Spleen (tissue), 13 donors: ENCODE measurements around the gene SLC47A2. TPM values are rescaled to one million over a fixed set of nuclear protein-coding genes. Genes with fewer than 3 reads are reported as not detected.
A peak's percentile ranks its signal among the peaks of the same experiment; 100 is the strongest.
"Not testable (repeated sequence)": the region's sequence is repeated elsewhere in the genome, so short reads cannot be mapped to it uniquely, and the experiment has no call there.

Experiments used
- DNase-seq: peaks from one replicate; pipeline ENCODE4 v3.0.0-alpha.2; 2020
- H3K27ac ChIP-seq, 8 donors: fragments of 200-600 bp; sonication (generic) in 7 of 8; 1 replicate in 4 of 8; 2 replicates in 4 of 8; pipeline versions ENCODE4 v1.5.0 to v1.8.0; 2016 to 2021; ENCODE audit warnings: inconsistent platforms in 4 of 8, mild to moderate bottlenecking in 4 of 8, moderate library complexity in 1 of 8
- H3K27me3 ChIP-seq, 7 donors: fragments of 200-600 bp; sonication (generic) in 6 of 7; replicated peaks in 1 of 7; 1 replicate in 4 of 7; 2 replicates in 3 of 7; pipeline versions ENCODE4 v1.5.0 to v1.8.0; 2016 to 2021; ENCODE audit warnings: inconsistent platforms in 3 of 7, mild to moderate bottlenecking in 1 of 7
- H3K36me3 ChIP-seq, 6 donors: fragments of 200-600 bp; sonication (generic) in 5 of 6; 1 replicate in 4 of 6; 2 replicates in 2 of 6; pipeline versions ENCODE4 v1.5.0 to v1.8.0; 2016 to 2021; ENCODE audit warnings: inconsistent platforms in 2 of 6
- H3K4me1 ChIP-seq, 6 donors: fragments of 200-600 bp; sonication (generic) in 5 of 6; 1 replicate in 3 of 6; 2 replicates in 3 of 6; pipeline versions ENCODE4 v1.5.0 to v1.8.0; 2016 to 2021; ENCODE audit warnings: inconsistent platforms in 3 of 6
- H3K4me3 ChIP-seq, 8 donors: fragments of 200-600 bp; sonication (generic) in 7 of 8; 1 replicate in 4 of 8; 2 replicates in 4 of 8; pipeline versions ENCODE4 v1.5.0 to v1.8.0; 2016 to 2021; ENCODE audit warnings: inconsistent platforms in 4 of 8, mild to moderate bottlenecking in 4 of 8, moderate library complexity in 2 of 8
- H3K9me3 ChIP-seq, 8 donors: fragments of 200-600 bp; sonication (generic) in 7 of 8; 1 replicate in 4 of 8; 2 replicates in 4 of 8; pipeline versions ENCODE4 v1.5.0 to v1.8.0; 2016 to 2021; ENCODE audit warnings: inconsistent platforms in 4 of 8
- POLR2A ChIP-seq, 3 donors: fragments of 450-650 bp; IDR thresholded peaks; one replicate each; pipeline ENCODE4 v1.5.1; 2017; ENCODE audit warnings: antibody characterized with exemption in 3 of 3, mild to moderate bottlenecking in 1 of 3
- POLR2AphosphoS5 ChIP-seq, 3 donors: sonication (generic); formaldehyde crosslinking; IDR thresholded peaks; one replicate each; pipeline ENCODE4 v1.5.1; 2017; ENCODE audit warnings: antibody characterized with exemption in 3 of 3
- WGBS, 5 donors: extraction: QIAGEN DNeasy Blood & Tissue Kit in 3 of 5; methylation state at CpG; one replicate each; pipeline versions ENCODE4 v1.1.5 to v1.1.7; 2013 to 2018; 5-methylcytosine and 5-hydroxymethylcytosine counted together
- intact Hi-C: fragments of 100-400 bp; cut with DNase I; formaldehyde crosslinking; loops from one replicate; pipeline ENCODE4 v1.15.0; 2023; ENCODE audit warnings: low total_unique reads
- long read RNA-seq, 2 donors: transcript quantifications; one replicate each; lab custom pipeline, GENCODE V29; 2026
- polyA plus RNA-seq, 3 donors: library from polyadenylated mRNA; stranded (reverse); fragments of 200-250 nt; gene quantifications; one replicate each; pipeline ENCODE4 v1.2.1, GENCODE V29; 2013
- total RNA-seq, 7 donors: library from RNA; depleted of rRNA in 3 of 7; stranded (reverse); fragments of >200 nt in 3 of 7; fragmentation: NEBNext Ultra II Directional in 4 of 7; extraction: Animal tissue kit (Norgen Biotek cat#: 25700) in 4 of 7; gene quantifications; one replicate each; pipeline versions ENCODE4 v1.1.0 to v1.2.1, GENCODE V29; 2016 to 2021
- TF ChIP-seq, protein P1 (sequence below), 11 experiments: fragments of 200-600 bp in 7 of 11; fragments of 450-650 bp in 4 of 11; sonication (generic) in 4 of 11; IDR thresholded peaks in 8 of 11; conservative IDR thresholded peaks in 3 of 11; 1 replicate in 7 of 11; 2 replicates in 4 of 11; pipeline versions ENCODE4 v1.4.0 to v1.8.0; 2016 to 2021; ENCODE audit warnings: antibody characterized with exemption in 11 of 11, inconsistent platforms in 4 of 11, mild to moderate bottlenecking in 1 of 11
- donor health status: healthy with polysubstance abuse.
- donor health status: DM: no; HTN: no; CAD: no; lungs with moderate emphysema.
- donor health status: DM: no; HTN: no; CAD: no.
- donor health status: Bipolar disorder and iron deficiency.
- donor health status: healthy.
- donor health status: DM: no; HTN: no; CAD: no.
- donor health status: DM: yes; HTN: yes; CAD: no.

The SLC47A2 gene, protein sequence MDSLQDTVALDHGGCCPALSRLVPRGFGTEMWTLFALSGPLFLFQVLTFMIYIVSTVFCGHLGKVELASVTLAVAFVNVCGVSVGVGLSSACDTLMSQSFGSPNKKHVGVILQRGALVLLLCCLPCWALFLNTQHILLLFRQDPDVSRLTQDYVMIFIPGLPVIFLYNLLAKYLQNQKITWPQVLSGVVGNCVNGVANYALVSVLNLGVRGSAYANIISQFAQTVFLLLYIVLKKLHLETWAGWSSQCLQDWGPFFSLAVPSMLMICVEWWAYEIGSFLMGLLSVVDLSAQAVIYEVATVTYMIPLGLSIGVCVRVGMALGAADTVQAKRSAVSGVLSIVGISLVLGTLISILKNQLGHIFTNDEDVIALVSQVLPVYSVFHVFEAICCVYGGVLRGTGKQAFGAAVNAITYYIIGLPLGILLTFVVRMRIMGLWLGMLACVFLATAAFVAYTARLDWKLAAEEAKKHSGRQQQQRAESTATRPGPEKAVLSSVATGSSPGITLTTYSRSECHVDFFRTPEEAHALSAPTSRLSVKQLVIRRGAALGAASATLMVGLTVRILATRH
- not detected for total RNA-seq
- under 1 TPM in 1 of 3 donors, not detected in 2; 0.03 TPM for polyA plus RNA-seq
- long read RNA-seq, donor 1 = 0 reads
- long read RNA-seq, donor 2 = 0 reads

- WGBS, 5 donors = 73 to 90% (median 83%) methylated on average over 6 to 13 of the region's 13 CpGs
- no peak for DNase-seq
- Histone ChIP-seq H3K4me1 (peaks cover 0 to 14% (median 7%) of the 10 kb centered on the region in 6 donors), H3K4me3 (no peak within 1 kb of the TSS), H3K27me3 (no peaks in the 10 kb centered on the region), H3K27ac (no peak within 1 kb of the TSS), H3K36me3 (no peaks in the 10 kb centered on the region), H3K9me3 (no peaks in the 10 kb centered on the region)
- TF ChIP-seq, protein P1, sequence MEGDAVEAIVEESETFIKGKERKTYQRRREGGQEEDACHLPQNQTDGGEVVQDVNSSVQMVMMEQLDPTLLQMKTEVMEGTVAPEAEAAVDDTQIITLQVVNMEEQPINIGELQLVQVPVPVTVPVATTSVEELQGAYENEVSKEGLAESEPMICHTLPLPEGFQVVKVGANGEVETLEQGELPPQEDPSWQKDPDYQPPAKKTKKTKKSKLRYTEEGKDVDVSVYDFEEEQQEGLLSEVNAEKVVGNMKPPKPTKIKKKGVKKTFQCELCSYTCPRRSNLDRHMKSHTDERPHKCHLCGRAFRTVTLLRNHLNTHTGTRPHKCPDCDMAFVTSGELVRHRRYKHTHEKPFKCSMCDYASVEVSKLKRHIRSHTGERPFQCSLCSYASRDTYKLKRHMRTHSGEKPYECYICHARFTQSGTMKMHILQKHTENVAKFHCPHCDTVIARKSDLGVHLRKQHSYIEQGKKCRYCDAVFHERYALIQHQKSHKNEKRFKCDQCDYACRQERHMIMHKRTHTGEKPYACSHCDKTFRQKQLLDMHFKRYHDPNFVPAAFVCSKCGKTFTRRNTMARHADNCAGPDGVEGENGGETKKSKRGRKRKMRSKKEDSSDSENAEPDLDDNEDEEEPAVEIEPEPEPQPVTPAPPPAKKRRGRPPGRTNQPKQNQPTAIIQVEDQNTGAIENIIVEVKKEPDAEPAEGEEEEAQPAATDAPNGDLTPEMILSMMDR (IDR thresholded peaks at IDR 0.05 in 8 of 11, conservative IDR thresholded peaks at IDR 0.05 in 3 of 11) = no peak
- TF ChIP-seq POLR2A (IDR thresholded peaks at IDR 0.05) = no peak
- TF ChIP-seq POLR2AphosphoS5 (IDR thresholded peaks at IDR 0.05) = no peak
- intact Hi-C loops = no loop called here
Observed at GRCh38 chr17:19716108-19717030, at the start of gene SLC47A2. Gene SLC47A2, minus strand, starts transcription at chr17:19716584. Its CDS starts 29 bp downstream, at chr17:19716555.

DNA sequence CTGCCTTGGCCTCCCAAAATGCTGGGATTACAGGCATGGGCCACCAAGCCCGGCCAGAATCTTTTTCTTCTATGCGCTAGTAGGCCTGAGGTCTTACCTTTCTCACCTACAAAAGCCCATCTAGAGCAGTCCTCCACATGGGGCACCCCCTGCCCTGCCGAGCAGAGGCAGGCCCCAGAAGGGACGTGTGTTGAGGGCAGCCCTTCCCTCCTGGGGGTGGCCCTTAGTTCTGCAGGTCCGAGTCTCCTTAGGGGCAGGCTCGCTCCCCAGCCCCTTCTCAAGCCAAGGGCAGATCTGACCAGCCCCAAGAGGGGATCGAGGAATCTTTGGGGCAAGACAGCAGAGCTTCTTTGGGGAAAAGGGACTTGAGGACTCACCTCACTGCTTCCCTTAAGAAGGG is 49.6 kb upstream of the SLC47A2 start:
- Histone ChIP-seq H3K4me3 (no peak overlapping the region), H3K4me1 (peaks cover 0 to 19% (median 9%) of the 10 kb centered on the region in 6 donors), H3K9me3 (no peaks in the 10 kb centered on the region), H3K36me3 (peaks cover 0 to 12% (median 0%) of the 10 kb centered on the region in 6 donors), H3K27ac (no peak overlapping the region), H3K27me3 (no peaks in the 10 kb centered on the region)
- DNase-seq = no peak
- TF ChIP-seq, protein P1 (IDR thresholded peaks at IDR 0.05 in 8 of 11, conservative IDR thresholded peaks at IDR 0.05 in 3 of 11) = no peak
- no peak for TF ChIP-seq POLR2AphosphoS5 (IDR thresholded peaks at IDR 0.05)
- no peak for TF ChIP-seq POLR2A (IDR thresholded peaks at IDR 0.05)
- WGBS, 5 donors = 70 to 83% (median 73%) methylated on average over 7 of the region's 7 CpGs
- intact Hi-C loops = loop anchor here (2.0 to 10.0 kb wide), 2 partner anchors 121 to 251 kb away; partner anchors contain the start of gene ALDH3A2

DNA sequence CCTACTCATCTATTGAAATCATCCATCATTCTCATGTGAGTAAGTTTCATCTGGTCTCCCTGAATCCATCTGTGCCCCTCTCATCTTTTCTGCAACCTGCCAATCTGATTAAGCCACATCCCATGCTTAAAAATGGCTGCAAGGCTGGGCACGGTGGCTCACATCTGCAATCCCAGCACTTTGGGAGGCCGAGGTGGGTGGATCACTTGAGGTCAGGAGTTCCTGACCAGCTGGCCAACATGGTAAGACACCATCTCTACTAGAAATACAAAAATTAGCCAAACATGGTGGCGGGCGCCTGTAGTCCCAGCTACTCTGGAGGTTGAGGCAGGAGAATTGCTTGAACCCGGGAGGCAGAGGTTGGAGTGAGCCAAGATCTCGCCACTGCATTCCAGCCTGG is 47.6 kb upstream of the SLC47A2 start:
- not testable (repeated sequence) for DNase-seq, H3K27me3 ChIP-seq, H3K27ac ChIP-seq, H3K36me3 ChIP-seq, H3K4me3 ChIP-seq, H3K9me3 ChIP-seq
- peaks cover 0 to 15% (median 9%) of the 10 kb centered on the region in 6 donors for H3K4me1 ChIP-seq
- intact Hi-C loops = loop anchor here (10.0 kb wide), 1 partner anchor 119 kb away; the partner anchor contains the start of gene ALDH3A2
- 88 to 96% (median 94%) methylated on average over 6 of the region's 6 CpGs for WGBS, 5 donors

DNA sequence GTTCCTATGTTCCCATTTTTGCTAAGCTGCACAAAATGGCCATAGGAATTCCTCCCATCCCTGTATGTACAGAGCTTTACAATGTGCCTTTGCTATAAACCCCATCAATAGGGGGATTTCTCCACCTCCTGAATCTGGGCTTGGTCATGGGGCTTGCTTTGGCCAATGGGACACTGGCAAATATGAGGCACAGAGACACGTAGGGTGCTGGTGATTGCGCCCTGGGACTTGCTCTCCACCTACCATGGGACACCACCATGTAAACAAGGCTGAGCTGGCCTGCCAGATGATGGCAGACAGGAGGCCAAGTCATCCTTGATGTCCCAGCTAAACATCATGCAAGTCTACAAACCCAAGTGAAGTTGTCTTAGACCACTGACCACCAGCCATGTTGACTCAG is 47.0 kb upstream of the SLC47A2 start:
- Histone ChIP-seq H3K4me3 (no peak overlapping the region), H3K27me3 (no peaks in the 10 kb centered on the region), H3K4me1 (peaks cover 0 to 15% (median 9%) of the 10 kb centered on the region in 6 donors), H3K9me3 (no peaks in the 10 kb centered on the region), H3K36me3 (no peaks in the 10 kb centered on the region), H3K27ac (no peak overlapping the region)
- TF ChIP-seq POLR2AphosphoS5 (IDR thresholded peaks at IDR 0.05) (no peak), POLR2A (IDR thresholded peaks at IDR 0.05) (no peak)
- TF ChIP-seq, protein P1 (IDR thresholded peaks at IDR 0.05 in 8 of 11, conservative IDR thresholded peaks at IDR 0.05 in 3 of 11) = no peak
- intact Hi-C loops = loop anchor here (10.0 kb wide), 1 partner anchor 119 kb away; the partner anchor contains the start of gene ALDH3A2
- WGBS, 5 donors = 83 to 100% (median 95%) methylated on average over 2 of the region's 2 CpGs
- peak; percentile 34 for DNase-seq
